ENCODE measurements around the gene CHD2.
"Not testable (repeated sequence)": the region's sequence is repeated elsewhere in the genome, so short reads cannot be mapped to it uniquely, and the experiment has no call there.

GRCh38 chr15:93031557-93032384 lies 131.6 kb downstream of the CHD2 start:
- TF ChIP-seq CTCF, POLR2AphosphoS5, POLR2A, EP300 (IDR thresholded peaks at IDR 0.05): not testable (repeated sequence)
